ENCODE results near the gene FOLR2.

FOLR2 gene

DNA sequence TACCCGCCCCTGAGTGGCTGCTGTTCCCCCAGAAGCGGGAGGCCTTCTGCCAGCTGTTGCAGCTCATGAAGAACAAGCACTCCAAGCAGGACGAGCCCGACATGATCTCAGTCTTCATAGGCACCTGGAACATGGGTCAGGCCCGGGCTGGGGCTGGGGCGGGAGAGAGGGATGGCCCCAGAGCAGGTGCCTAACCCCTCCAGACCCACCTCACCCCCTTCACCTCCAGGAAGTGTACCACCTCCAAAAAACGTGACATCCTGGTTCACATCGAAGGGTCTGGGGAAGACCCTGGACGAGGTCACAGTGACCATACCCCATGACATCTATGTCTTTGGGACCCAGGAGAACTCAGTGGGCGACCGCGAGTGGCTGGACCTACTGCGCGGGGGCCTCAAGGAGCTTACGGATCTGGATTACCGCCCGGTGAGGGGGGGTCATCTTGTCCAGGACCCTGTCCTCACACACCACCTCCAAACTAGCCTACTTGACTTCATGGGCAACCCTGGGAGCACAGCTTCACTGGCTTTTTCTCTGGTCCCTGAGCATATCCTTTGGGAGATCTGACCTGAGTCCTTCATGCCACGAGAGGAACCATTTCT is 14.3 kb downstream of the FOLR2 start:
- DNase-seq, result no peak

DNA sequence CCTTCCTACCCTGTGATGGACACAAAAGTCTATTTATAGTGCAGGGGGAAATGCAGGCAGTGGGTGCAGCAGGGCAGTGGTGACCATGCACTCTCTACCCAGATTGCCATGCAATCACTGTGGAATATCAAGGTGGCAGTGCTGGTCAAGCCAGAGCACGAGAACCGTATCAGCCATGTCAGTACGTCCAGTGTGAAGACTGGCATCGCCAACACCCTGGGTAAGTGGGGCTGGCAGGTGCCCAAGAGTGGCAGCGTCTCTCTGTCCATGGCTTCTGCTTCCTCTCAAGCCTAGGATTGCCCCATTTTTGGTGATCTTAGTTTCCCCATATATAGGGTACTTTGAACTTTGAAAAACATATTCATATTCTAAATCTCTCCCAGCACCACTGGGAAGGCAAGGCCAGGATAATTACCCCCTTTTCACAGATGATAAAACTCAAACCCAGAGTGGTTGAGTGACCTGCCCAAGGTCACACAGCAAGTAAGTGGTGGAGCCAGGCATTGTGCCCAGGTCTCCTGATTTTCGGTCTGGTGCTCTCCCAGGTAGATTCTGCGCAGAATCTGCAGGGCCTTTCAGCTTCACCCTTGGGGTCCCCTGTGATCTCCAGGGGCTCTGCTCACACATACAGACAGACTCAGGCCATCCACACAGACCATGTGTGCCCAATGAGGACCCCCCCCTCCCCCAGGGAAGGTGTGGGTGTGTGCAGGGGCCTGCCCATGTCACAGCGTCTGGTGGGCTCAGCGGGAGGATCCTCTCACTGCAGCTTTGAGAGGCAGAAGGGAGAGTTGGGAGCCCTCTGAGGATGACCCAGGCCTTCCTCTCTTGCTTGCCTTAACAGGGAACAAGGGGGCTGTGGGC is 15.0 kb downstream of the FOLR2 start:
- no peak for DNase-seq

DNA sequence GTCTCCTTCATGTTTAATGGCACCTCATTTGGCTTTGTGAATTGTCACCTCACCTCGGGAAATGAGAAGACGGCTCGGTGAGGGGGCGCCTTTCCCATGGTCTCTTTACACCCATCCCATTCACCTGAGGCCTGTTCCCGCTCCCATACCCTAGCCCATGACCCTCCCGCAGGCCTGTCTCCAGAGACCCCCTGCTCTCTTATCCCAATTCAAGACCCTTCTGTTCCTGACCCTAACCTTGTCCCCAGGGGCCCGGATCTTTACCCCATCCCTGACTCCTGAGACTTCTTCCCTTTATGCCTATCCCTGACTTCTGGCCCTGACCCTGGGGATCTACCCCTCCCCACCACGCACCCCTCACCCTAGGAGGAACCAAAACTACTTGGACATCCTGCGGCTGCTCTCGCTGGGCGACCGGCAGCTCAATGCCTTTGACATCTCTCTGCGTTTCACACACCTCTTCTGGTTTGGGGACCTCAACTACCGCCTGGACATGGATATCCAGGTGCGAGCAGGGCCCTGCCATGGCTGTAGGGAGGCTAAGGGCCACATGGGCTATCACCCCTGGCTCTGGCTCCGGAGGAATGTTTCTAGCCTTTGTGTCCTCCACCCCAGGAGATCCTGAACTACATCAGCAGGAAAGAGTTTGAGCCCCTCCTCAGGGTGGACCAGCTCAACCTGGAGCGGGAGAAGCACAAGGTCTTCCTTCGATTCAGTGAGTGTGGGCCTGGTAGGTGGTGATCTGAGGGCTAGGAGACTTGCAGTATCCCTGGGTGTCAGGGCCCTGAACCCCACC is 15.9 kb downstream of the FOLR2 start:
- DNase-seq, result no peak

DNA sequence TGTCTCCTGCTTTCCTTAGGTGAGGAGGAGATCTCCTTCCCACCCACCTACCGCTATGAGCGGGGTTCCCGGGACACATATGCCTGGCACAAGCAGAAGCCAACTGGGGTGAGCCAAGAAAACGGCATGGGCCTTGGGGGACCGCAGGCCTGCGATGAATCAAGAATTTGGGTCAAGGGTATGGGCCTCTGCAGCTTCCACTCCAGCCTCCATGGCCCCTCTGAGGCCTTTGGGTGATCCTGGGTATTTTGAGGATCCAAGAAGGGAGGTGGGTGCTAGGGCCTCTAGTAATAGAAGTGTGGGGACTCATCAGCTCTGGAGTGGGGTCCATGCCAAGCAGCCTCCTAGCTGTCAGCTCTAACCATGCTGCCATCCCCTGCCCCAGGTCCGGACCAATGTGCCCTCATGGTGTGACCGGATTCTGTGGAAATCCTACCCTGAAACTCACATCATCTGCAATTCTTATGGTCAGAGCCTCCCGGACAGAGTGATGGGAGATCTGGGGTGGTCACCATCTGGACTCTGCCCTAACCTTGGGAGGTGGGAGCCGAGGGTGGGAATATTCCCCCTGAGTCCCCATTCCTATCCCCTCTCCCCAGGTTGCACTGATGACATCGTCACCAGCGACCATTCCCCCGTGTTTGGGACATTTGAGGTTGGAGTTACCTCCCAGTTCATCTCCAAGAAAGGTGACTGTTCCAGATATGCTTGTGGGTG is 16.6 kb downstream of the FOLR2 start:
- no peak for DNase-seq

DNA sequence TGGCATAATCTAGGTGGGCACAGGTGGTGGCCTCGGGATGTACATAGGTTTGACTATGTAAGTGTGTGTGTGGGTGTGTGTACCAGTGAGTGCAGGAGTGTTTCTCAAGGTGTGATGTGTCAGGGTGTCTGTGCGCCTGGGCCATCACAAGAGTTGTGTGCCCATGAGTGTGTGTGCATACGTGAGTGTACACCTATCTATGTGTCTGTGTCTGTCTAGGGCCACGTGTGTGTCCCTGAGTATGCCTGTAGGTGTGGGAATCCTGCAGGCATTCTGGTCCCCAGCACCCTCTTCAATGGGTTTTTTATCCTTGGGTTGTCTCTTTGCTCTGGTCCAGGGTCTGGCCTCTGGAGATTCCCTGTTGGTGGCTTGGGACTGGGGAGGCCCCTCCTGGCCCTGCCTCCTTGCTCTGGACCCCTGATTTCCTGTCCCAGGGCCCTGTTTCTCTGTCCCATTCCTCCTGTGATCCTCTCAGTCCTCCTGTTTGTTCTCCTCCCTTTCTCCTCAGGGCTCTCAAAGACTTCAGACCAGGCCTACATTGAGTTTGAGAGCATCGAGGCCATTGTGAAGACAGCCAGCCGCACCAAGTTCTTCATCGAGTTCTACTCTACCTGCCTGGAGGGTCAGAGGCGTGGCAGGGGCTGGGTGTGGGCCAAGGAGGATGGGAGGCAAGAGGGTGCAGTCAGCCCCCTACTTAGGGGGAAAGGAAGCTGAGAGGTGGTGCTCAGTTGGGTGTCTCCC is 17.3 kb downstream of the FOLR2 start:
- DNase-seq, result no peak

- DNase-seq, result no peak
Observed at GRCh38 chr11:72234514-72234830, 17.9 kb downstream of the FOLR2 start.

DNA sequence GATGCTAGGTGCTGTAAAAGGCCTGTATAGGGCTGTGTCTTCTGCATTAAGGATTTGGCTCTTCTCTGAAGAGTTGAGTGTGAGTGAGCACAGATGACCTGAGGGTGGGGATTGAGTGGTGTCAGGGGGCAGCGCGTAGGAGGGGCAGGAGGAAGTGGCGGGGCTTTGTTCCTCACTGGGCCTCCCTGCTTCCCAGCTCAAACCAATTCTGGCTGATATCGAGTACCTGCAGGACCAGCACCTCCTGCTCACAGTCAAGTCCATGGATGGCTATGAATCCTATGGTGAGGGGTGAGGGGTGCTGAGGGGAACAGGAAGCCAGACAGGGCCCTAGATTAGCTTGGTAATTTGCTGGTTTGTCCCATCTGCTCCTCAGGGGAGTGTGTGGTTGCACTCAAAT is 18.3 kb downstream of the FOLR2 start:
- DNase-seq, result no peak

- no peak for DNase-seq
Observed at GRCh38 chr11:72235351-72236057, 18.9 kb downstream of the FOLR2 start.

- DNase-seq, result no peak
Observed at GRCh38 chr11:72236083-72236697, 19.6 kb downstream of the FOLR2 start.

DNA sequence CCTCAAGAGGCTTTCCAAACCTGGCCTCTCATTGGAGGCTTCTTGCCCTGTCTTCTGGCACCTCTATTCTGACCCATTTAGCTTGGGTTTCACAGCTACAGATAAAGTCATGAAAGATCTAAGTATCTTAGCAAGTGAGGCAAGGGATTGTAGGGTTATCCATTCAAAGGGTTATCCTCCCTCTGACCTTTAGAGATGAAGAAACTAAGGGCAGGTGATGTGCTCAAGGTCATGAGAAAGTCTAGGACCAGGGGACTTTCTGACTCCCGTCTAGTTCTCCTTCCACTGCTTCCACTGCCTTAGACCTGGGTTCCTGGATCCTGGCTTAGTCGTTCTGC is 20.1 kb downstream of the FOLR2 start:
- no peak for DNase-seq

DNA sequence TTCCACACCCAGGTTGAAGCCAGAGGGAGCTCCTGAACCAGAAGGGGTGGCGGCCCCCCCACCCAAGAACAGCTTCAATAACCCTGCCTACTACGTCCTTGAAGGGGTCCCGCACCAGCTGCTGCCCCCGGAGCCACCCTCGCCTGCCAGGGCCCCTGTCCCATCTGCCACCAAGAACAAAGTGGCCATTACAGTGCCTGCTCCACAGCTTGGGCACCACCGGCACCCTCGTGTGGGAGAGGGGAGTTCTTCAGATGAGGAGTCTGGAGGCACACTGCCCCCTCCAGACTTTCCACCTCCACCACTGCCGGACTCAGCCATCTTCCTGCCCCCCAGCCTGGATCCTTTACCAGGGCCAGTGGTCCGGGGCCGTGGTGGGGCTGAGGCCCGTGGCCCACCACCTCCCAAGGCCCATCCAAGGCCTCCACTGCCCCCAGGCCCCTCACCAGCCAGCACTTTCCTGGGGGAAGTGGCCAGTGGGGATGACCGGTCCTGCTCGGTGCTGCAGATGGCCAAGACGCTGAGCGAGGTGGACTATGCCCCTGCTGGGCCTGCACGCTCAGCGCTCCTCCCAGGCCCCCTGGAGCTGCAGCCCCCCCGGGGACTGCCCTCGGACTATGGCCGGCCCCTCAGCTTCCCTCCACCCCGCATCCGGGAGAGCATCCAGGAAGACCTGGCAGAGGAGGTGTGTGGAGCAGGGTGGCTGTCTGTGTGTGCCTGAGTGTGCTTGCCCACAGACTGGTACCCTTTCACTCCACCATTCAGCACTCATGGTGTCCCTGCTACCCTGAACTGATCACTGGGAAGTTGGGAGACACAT is 20.7 kb downstream of the FOLR2 start:
- DNase-seq, result no peak

DNA sequence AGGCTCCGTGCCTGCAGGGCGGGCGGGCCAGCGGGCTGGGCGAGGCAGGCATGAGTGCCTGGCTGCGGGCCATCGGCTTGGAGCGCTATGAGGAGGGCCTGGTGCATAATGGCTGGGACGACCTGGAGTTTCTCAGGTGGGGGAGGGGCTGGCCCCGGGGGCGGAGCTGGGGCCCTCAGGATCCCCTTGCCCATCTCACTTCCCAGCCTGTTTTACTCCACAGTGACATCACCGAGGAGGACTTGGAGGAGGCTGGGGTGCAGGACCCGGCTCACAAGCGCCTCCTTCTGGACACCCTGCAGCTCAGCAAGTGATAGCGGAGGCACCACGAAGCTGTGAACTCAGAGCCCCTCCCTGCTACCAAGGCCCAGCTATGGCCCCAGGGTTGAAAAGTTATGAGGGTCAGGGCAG is 21.5 kb downstream of the FOLR2 start:
- DNase-seq, result peak; percentile 24

- DNase-seq, result no peak
Observed at GRCh38 chr11:72238492-72239312, 22.1 kb downstream of the FOLR2 start.

DNA sequence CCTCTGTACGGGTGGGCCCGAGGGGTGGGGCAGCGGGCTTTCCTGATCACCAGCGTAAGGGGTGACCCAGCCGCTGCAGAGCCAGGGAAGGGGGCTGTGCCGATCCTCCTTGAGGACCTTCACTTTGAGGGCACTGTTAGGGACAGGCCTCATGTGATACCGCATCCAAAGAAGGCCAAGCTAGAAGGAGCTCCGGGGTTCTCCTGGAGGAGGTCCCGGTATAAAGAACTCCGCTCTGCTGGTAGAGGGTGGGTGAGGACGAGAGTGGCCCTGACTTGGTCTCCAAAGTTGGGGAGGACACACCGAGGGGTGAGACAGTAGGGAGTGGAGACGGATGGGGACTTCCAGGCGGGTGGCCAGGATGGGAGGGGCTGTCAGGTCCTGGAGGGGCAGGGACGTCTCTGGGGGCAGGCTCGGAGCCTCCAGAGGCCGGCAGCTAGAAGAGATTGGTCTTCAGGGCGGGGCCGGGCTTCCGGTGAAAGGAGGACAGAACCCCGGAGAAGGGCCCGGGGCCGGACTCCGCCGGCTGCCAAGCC is 22.8 kb downstream of the FOLR2 start:
- no peak for DNase-seq

DNA sequence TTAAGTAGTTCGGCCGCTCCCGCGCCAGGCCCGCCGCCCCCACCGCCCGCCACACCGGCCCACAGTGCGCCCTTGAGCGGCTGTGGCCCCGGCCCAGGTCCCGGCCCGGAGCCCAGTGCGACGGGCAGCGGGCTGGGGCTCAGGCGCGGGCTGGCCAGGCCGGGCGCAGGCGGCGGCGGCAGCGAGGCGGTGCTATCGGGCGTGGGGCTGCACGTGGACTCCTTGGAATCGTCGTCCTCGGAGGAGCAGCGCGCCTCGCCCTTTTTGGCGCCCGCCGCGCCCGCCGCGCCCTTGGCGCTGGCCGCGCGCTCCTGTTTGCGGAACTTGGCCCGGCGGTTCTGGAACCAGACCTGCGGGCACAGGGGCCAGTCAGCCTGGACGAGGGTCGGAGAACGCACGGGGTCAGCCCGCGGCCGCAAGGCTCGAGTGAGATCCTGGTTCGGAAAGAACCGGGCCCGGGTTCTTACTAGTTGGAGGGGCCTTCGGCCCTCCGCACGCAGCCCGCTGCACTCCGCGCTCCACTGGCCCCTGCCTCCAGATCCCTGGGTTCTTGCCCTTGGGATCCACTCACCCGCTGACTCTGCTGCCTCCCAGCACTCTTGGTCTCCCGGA is 23.4 kb downstream of the FOLR2 start:
- DNase-seq, result no peak

DNA sequence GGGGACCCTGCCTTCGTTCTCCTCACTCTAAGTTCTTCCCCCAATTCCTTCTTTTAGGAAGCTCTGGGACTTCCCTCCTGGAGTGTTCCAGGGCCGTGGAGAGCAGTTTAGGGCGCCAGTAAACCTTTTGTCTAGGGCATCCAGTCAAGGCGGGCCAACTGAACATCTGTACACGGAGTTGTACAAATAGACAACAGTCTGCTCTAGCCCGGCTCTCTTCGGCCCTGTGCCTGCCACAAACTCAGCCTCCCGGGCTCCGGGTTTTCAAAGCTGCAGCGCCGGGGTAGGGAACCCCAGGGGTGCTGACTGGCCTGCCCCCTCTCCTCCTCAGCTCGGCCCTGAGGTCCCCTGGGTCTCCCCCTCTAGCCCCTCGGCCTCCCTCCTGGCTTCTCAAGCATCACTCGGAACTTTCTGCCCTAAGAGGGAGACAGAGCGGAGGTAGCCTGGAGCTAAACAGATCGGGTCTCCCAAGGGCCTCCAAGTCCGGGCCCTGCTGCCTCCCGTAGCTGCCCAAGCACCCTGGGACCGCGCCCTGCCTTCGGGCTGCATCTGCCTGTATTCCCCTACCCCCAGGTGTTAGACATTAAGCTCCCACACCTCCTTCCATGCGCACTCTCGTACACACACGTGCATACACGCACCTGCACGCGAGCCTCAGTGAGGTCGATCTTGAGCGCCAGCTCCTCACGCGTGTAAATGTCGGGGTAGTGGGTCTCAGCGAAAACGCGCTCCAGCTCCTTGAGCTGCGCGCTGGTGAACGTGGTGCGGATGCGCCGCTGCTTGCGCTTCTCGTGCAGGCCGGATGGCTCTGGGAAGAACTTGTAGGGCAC is 24.1 kb downstream of the FOLR2 start:
- DNase-seq, result no peak

DNA sequence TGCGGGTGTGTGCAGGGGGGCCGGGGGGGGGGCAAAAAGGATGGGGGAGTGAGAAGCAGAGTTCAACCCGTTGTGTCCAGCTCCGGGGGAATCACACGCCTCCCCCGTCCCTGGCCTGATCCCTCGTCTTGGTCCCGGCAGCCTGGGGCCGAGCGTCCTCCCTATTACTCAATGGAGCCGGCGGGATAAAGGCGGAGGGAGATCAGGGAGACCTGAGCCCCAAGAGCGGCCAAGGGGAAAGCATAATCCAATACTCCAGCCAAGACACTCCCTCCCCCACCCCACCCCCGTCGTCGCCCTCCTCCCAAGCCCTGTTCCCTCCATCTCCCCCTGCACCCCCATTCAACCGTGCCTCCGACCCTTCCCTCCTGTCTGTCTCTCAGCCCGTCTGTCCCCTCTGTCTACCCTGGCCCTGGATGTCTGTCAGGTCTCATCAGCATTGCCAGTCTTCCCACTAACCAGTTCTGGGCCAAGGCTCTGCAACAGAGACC is 24.7 kb downstream of the FOLR2 start:
- DNase-seq, result no peak

DNA sequence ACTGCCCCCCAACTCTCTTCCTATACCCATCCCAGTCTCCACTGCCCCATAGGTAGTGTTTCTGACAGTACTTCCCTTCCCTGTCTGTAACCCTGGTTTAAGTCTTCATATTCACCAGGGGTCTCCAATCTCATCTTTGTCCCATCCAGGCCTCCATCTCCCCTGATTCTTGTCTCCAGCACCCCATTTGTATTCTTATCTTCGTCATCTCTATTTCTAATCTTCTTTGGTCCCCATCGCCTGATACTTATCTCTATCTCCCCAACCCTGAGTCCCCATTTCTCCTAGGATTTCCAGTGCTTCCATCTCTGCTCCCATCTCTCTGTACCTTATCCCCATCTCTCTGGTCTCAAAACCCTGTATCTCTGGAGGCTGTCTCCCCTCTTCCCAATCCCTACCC is 25.5 kb downstream of the FOLR2 start:
- DNase-seq, result no peak
